ENCODE results near the gene PODXL. TPM values are rescaled to one million over a fixed set of nuclear protein-coding genes. Genes with fewer than 3 reads are reported as not detected.

The PODXL gene
- total RNA-seq, 2 donors from 2014 or later, result 23.0 to 50.8 TPM

DNA sequence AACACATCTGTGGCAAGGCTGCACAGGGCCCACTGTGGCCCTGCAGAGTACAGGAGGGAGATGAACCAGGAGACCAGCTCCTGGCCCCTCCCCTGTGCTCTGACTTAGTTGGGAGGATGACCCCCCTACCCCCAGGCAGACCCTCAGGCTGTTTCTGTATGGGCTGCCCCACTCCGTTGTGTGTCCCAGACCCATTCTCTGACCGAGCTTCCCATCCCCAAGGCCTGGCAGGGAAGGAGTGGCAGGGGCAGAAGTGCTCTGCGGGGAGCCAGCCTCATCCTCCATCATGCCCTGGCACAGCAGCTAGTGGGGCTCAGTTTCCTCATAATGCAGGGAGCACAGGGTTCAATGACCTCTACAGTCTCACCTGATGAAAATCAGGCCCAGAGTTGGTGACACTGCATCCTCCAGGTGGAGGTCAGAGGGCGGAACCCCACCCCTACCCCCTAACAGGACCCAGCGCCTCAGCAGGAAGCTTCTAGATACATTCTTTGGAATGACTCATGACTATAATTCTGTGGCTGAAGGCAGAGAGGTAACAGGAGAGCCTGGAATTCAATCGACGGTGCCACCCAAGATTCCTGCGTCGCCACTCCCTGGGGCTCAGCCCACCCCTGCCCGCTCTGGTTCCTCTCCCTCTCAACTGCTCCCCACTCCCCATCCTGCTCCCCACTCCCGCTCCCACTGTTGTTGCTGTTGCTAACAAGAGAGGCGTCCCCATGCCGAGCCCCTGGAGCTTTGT lies 18.2 kb downstream of the PODXL start:
- TF ChIP-seq, protein P1, sequence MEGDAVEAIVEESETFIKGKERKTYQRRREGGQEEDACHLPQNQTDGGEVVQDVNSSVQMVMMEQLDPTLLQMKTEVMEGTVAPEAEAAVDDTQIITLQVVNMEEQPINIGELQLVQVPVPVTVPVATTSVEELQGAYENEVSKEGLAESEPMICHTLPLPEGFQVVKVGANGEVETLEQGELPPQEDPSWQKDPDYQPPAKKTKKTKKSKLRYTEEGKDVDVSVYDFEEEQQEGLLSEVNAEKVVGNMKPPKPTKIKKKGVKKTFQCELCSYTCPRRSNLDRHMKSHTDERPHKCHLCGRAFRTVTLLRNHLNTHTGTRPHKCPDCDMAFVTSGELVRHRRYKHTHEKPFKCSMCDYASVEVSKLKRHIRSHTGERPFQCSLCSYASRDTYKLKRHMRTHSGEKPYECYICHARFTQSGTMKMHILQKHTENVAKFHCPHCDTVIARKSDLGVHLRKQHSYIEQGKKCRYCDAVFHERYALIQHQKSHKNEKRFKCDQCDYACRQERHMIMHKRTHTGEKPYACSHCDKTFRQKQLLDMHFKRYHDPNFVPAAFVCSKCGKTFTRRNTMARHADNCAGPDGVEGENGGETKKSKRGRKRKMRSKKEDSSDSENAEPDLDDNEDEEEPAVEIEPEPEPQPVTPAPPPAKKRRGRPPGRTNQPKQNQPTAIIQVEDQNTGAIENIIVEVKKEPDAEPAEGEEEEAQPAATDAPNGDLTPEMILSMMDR (IDR thresholded peaks at IDR 0.05), result no peak
- H3K27me3 ChIP-seq (replicated peaks; ENCODE audit: insufficient read depth), result no peaks in the 10 kb centered on the region
- DNase-seq (ENCODE audit: low spot score), result no peak
- H3K27ac ChIP-seq, result no peak overlapping the region
- H3K9me3 ChIP-seq, result no peaks in the 10 kb centered on the region
- no peaks in the 10 kb centered on the region for H3K36me3 ChIP-seq
- H3K4me1 ChIP-seq (ENCODE audit: control insufficient read depth in 1 of 2, low read depth in 2 of 2), result no peaks in the 10 kb centered on the region
- no peak overlapping the region for H3K4me3 ChIP-seq
- no peak for ATAC-seq (ENCODE audit: insufficient number of reproducible peaks, low FRiP score, low read depth)

DNA sequence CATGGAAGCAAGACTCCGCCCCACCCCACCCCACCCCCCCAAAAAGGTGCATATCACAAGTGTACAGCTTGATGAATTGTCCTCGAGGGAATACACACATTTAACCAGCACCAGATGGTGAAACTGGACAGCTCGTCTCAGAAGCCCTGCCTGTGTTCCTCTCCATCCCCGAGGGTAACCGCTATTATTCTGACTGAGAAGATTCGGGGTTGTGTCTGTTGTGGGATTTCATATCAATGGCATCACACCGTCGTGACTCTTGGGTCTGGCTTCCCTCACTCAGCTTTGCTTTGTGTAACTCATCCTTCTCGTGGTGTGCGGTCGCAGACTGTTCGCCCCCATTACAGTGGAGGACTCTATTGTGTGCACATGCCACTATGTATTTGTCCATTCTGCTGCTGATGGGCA lies 18.9 kb downstream of the PODXL start:
- DNase-seq (ENCODE audit: low spot score), result no peak
- H3K27me3 ChIP-seq (replicated peaks; ENCODE audit: insufficient read depth), result no peaks in the 10 kb centered on the region

DNA sequence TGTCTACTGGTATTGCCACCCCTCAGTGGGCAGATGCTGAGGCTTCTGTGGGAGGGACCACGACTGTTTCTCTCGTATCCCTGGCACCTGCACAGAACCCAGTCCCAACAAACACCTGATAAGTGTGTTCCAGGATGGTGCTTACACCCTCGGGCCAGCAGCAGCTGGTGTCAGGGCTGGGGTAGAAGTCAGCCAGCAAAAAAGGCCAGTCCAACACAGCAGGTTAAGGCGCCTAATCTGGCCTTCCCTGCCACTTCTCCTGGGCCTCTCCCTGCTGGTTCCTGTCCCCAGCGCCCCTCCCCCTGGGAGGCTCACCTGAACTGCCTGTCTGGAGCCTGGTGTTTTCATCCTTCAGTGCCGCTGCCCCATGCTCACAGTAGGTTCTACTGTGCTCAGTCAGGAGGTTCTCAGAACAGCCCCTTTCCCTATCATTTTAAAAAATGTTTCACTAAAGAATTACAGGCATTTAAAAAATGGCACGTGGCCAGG lies 20.0 kb downstream of the PODXL start:
- no peaks in the 10 kb centered on the region for H3K36me3 ChIP-seq
- no peaks in the 10 kb centered on the region for H3K27me3 ChIP-seq (replicated peaks; ENCODE audit: insufficient read depth)
- H3K4me1 ChIP-seq (ENCODE audit: control insufficient read depth in 1 of 2, low read depth in 2 of 2), result no peaks in the 10 kb centered on the region
- H3K4me3 ChIP-seq, result no peak overlapping the region
- ATAC-seq (ENCODE audit: insufficient number of reproducible peaks, low FRiP score, low read depth) (no peak), DNase-seq (ENCODE audit: low spot score) (no peak)
- no peak overlapping the region for H3K27ac ChIP-seq
- TF ChIP-seq, protein P1 (IDR thresholded peaks at IDR 0.05), result no peak
- no peaks in the 10 kb centered on the region for H3K9me3 ChIP-seq

More for the DNA sequence above, 18.9 kb downstream of the PODXL start:
- no peaks in the 10 kb centered on the region for H3K36me3 ChIP-seq
- no peak for ATAC-seq (ENCODE audit: insufficient number of reproducible peaks, low FRiP score, low read depth)
- no peak overlapping the region for H3K4me3 ChIP-seq
- H3K4me1 ChIP-seq (ENCODE audit: control insufficient read depth in 1 of 2, low read depth in 2 of 2), result no peaks in the 10 kb centered on the region
- no peak overlapping the region for H3K27ac ChIP-seq
- H3K9me3 ChIP-seq, result no peaks in the 10 kb centered on the region
- TF ChIP-seq, protein P1 (IDR thresholded peaks at IDR 0.05), result no peak

DNA sequence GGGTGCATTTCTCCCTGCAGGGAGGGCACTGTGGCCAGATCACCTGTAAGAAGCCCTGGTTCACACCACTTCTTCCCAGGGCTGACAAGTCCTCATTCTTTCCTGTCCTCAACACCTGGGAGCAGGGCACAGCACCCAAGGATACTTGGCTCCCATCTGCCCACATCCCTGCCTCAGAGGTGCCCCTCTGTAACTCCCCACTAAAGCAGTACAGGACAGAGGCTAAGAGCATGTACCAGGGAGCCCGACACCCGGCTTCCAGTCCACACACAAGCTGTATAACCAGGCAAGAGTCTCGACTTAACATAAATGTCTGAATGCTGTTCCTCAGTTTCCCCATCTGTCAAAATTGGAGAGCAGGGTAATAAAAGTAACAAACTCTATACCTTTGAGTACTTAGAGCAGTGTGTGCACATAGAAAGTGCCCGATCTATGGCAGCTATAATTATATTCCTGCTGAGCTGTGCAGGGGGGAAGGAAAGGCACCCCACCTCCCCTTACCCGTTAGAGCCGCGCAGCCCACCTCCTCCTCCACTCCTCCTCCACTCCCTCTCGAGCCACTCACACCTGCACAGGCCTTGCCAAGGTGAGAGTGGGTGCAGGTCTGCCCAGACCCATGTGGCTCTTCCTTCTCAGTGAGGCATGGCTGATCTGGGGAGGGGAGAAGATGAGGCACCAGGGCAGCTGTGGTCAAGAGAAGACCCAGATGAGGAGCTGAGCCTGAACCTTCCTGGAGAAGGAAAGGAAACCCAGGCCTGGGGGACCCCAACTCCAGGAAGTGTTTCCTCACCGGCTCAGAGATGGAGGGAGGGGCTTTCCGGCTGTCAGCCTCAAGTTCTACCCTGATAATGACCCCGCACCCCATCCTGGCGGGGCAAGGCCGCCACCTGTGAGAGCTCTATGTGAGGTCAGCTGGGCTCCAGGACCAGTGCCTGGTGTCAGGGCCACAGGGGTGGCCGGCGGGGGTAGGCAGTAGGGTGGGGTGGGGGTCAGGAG lies 22.6 kb downstream of the PODXL start:
- TF ChIP-seq, protein P1 (IDR thresholded peaks at IDR 0.05), result no peak
- Histone ChIP-seq H3K27ac (no peak overlapping the region), H3K27me3 (replicated peaks; ENCODE audit: insufficient read depth) (no peaks in the 10 kb centered on the region), H3K4me3 (no peak overlapping the region), H3K36me3 (no peaks in the 10 kb centered on the region), H3K4me1 (ENCODE audit: control insufficient read depth in 1 of 2, low read depth in 2 of 2) (no peaks in the 10 kb centered on the region), H3K9me3 (no peaks in the 10 kb centered on the region)
- DNase-seq (ENCODE audit: low spot score) (no peak), ATAC-seq (ENCODE audit: insufficient number of reproducible peaks, low FRiP score, low read depth) (no peak)

DNA sequence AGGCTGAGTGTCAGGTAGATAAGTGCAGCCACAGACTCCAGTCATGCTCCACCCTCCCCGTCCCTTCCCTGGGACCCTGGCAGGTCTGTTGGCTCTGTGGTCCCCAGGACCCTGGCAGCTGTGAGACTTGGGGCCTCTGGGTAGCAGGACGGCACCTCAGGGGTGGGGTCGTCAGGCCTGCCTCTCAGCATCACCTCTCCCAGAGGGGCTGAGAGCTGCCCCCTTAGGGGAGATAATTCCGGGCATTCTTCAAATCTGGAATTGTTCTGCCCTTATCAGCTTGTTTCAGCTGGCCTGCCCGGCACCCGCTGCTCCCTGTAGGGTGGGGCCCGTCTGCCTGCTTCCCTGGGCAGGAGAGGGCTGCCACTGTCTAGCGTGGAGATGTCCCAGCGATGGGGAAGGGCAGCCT lies 23.3 kb downstream of the PODXL start:
- H3K27ac ChIP-seq, result no peak overlapping the region
- H3K27me3 ChIP-seq (replicated peaks; ENCODE audit: insufficient read depth), result no peaks in the 10 kb centered on the region
- H3K4me3 ChIP-seq, result no peak overlapping the region
- no peaks in the 10 kb centered on the region for H3K9me3 ChIP-seq
- ATAC-seq (ENCODE audit: insufficient number of reproducible peaks, low FRiP score, low read depth), result no peak
- no peaks in the 10 kb centered on the region for H3K36me3 ChIP-seq
- DNase-seq (ENCODE audit: low spot score), result no peak
- no peaks in the 10 kb centered on the region for H3K4me1 ChIP-seq (ENCODE audit: control insufficient read depth in 1 of 2, low read depth in 2 of 2)
- TF ChIP-seq, protein P1 (IDR thresholded peaks at IDR 0.05), result no peak
